Suprapubic skin (tissue), 4 donors: ENCODE results near the gene AKR7A3.

ENCODE experiments used
- POLR2A ChIP-seq, 2 donors: fragments of 450-650 bp; IDR thresholded peaks; one replicate each; pipeline ENCODE4 v1.6.1; 2017; ENCODE audit warnings: antibody characterized with exemption in 2 of 2, mild to moderate bottlenecking in 2 of 2, moderate library complexity in 2 of 2
- POLR2AphosphoS5 ChIP-seq, 3 donors: sonication (generic); formaldehyde crosslinking; IDR thresholded peaks; one replicate each; pipeline ENCODE4 v1.6.1; 2017; ENCODE audit warnings: antibody characterized with exemption in 3 of 3

GRCh38 chr1:19312782-19313635, 24.4 kb upstream of the AKR7A3 start:
- TF ChIP-seq POLR2AphosphoS5 (IDR thresholded peaks at IDR 0.05) = no peak
- no peak for TF ChIP-seq POLR2A (IDR thresholded peaks at IDR 0.05)
